GM12891 (cell line): ENCODE results near the gene TMX1.

Experiments
- POLR2A ChIP-seq: IDR thresholded peaks from 2 replicates; pipeline ENCODE4 v1.6.1; 2011; ENCODE audit warnings: low read depth, low read length, control low read depth
- POLR2AphosphoS5 ChIP-seq: IDR thresholded peaks from 2 replicates; pipeline ENCODE4 v1.6.1; 2011; ENCODE audit warnings: low read depth, low read length, control low read depth
- TAF1 ChIP-seq: IDR thresholded peaks from 2 replicates; pipeline ENCODE4 v1.6.1; 2011; ENCODE audit warnings: low read depth, low read length, control low read depth

DNA sequence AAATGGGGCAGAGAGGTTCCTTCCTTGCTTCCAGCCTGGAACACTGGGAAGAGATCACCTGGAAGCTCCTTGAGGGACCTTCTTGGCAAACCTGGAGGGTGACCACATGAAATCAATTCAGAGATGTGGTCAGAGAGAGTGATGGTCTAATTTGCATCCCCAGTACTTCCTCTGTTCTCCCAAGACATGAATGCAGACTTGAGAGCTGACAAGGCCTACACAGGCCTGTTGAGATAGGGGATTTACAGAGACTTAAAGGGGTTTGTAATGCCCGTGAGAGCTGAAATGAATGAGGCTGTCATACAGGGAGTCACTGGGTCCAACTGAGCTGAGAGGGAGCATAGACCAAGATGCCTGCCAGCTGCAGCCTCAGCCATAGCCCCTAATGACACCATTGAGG, 45.1 kb downstream of the TMX1 start:
- TF ChIP-seq POLR2A (no peak), POLR2AphosphoS5 (no peak), TAF1 (no peak)
